Islet precursor cell (in vitro differentiated cells): ENCODE measurements around the gene LSM2.
"Not testable (repeated sequence)": the region's sequence is repeated elsewhere in the genome, so short reads cannot be mapped to it uniquely, and the experiment has no call there.

Experiments
- DNase-seq: peaks from one replicate; pipeline ENCODE4 v3.0.0-alpha.2; 2018

The LSM2 gene

GRCh38 chr6:31806470-31807272 lies at the start of gene LSM2:
LSM2 (minus strand) TSS chr6:31806966; CDS start chr6:31806757, 209 bp downstream.
- DNase-seq = peak; percentile 99

GRCh38 chr6:31851980-31852718 lies 45.4 kb upstream of the LSM2 start:
- DNase-seq = peak; percentile 64

GRCh38 chr6:31851485-31851832 lies 44.7 kb upstream of the LSM2 start:
- DNase-seq = no peak

- DNase-seq = no peak
Observed at GRCh38 chr6:31850765-31851484, 44.2 kb upstream of the LSM2 start.

GRCh38 chr6:31847276-31847978 lies 40.7 kb upstream of the LSM2 start:
- no peak for DNase-seq

GRCh38 chr6:31844507-31844906 lies 37.7 kb upstream of the LSM2 start:
- DNase-seq = no peak

GRCh38 chr6:31842053-31842452 lies 35.3 kb upstream of the LSM2 start:
- no peak for DNase-seq

GRCh38 chr6:31839779-31840126 lies 33.0 kb upstream of the LSM2 start:
- DNase-seq = not testable (repeated sequence)

GRCh38 chr6:31838968-31839367 lies 32.2 kb upstream of the LSM2 start:
- DNase-seq = no peak

- not testable (repeated sequence) for DNase-seq
Observed at GRCh38 chr6:31838114-31838553, 31.4 kb upstream of the LSM2 start.

- DNase-seq = no peak
Observed at GRCh38 chr6:31837369-31838113, 30.8 kb upstream of the LSM2 start.

GRCh38 chr6:31836474-31837368 lies 30.0 kb upstream of the LSM2 start:
- DNase-seq = no peak

GRCh38 chr6:31836047-31836473 lies 29.3 kb upstream of the LSM2 start:
- DNase-seq = no peak

GRCh38 chr6:31834367-31835250 lies 27.8 kb upstream of the LSM2 start:
- DNase-seq = peak; percentile 88

- no peak for DNase-seq
Observed at GRCh38 chr6:31831350-31832215, 24.8 kb upstream of the LSM2 start.

- DNase-seq = no peak
Observed at GRCh38 chr6:31830886-31831335, 24.1 kb upstream of the LSM2 start.

- DNase-seq = no peak
Observed at GRCh38 chr6:31829633-31830283, 23.0 kb upstream of the LSM2 start.
